IPS-20b (cell line): ENCODE results near the gene CROCC2.

Experiments
- H3K27ac ChIP-seq: one replicate; pipeline ENCODE4 v1.5.1; 2013; ENCODE audit warnings: low read length
- H3K27me3 ChIP-seq: 2 replicates; pipeline ENCODE4 v1.6.1; 2013; ENCODE audit warnings: mild to moderate bottlenecking, low read length, inconsistent platforms; ENCODE audit not compliant: insufficient read depth
- H3K36me3 ChIP-seq: 2 replicates; pipeline ENCODE4 v1.6.1; 2013; ENCODE audit warnings: low read depth, mild to moderate bottlenecking, inconsistent platforms, low read length, moderate library complexity; ENCODE audit not compliant: insufficient read depth
- H3K4me1 ChIP-seq: 2 replicates; pipeline ENCODE4 v1.6.1; 2013; ENCODE audit warnings: mild to moderate bottlenecking, control low read depth, inconsistent platforms, low read length, moderate library complexity; ENCODE audit not compliant: insufficient read depth
- H3K4me3 ChIP-seq: 2 replicates; pipeline ENCODE4 v1.5.1; 2013; ENCODE audit warnings: mild to moderate bottlenecking, low read length, inconsistent platforms
- H3K9ac ChIP-seq: 2 replicates; pipeline ENCODE4 v1.6.1; 2013; ENCODE audit warnings: low read depth, mild to moderate bottlenecking, inconsistent platforms, low read length, moderate library complexity
- H3K9me3 ChIP-seq: 2 replicates; pipeline ENCODE4 v1.6.1; 2013; ENCODE audit warnings: mild to moderate bottlenecking, low read depth, low read length, inconsistent platforms; ENCODE audit not compliant: insufficient read depth

The CROCC2 gene

GRCh38 chr2:240889601-240890560, 16.3 kb upstream of the CROCC2 start:
- Histone ChIP-seq H3K27ac (no peak overlapping the region), H3K4me1 (peaks cover 6% of the 10 kb centered on the region; the same call in 1 of the 2 replicates), H3K9ac (no peak overlapping the region), H3K4me3 (no peak overlapping the region), H3K27me3 (no peaks in the 10 kb centered on the region), H3K9me3 (no peaks in the 10 kb centered on the region), H3K36me3 (no peaks in the 10 kb centered on the region)

DNA sequence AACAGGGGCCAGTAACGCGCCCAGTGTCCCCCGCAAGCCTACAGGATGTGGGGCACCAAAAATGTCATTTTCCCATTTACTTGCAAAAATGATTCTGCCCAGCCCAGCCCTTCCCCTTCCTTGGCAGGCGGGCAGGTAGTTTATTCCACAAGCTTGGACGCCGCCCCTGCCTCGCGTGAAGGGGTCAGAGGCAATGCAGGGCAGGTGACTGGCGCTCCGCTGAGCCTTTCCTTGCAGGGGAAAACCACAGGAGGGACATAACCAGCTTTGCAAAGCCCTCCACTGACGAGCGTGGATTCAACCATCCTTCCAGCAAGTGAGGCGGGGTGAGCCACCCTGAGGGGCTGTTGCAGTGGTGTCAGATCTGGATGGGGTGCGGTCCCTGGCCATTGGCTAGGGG, 15.4 kb upstream of the CROCC2 start:
- no peak overlapping the region for H3K4me3 ChIP-seq
- H3K36me3 ChIP-seq, result no peaks in the 10 kb centered on the region
- no peak overlapping the region for H3K9ac ChIP-seq
- H3K4me1 ChIP-seq, result peaks cover 6% of the 10 kb centered on the region; the same call in 1 of the 2 replicates
- H3K27ac ChIP-seq, result no peak overlapping the region
- no peaks in the 10 kb centered on the region for H3K27me3 ChIP-seq
- no peaks in the 10 kb centered on the region for H3K9me3 ChIP-seq

DNA sequence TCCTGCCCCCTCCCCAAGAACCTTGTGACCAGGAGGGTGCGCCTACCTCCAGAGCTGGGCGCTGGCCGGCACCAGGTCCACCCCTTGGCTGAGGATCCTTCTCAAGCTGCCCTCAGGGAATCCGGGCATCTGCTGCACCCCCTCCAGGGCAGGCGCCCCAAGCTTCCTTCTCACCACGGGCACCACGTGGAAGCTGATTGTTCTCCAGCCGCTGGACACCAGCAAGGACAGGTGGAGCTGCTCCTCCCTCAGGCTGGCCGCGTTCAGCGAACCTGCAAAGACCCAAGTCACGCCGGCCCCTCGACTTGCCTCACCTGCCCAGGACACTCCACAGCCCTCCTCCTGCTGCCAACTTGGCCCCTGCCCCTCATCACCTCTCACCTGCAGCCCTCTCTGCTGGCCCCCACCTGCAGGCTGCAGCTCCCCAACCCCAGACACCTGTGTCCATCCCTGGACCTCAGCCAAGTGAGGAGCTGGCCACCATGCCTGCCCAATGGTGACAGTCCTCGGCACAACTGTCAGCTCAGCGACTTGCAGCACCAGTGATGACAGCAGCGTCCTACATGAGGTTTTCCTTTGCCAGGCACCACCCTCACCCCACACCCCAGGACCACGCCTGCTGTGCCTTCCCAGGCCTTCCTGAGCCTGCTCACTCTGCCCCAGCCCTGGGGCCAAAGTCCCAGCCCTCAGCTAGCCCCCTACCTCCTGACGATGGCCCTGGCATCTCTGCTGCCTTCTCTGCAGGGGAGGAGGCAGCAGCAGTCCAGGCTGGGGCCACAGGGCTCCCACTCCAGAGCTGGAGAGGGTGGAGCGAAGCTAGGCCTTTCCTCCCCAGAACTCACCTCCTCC, 14.4 kb upstream of the CROCC2 start:
- Histone ChIP-seq H3K4me3 (no peak overlapping the region), H3K27ac (no peak overlapping the region), H3K9ac (no peak overlapping the region), H3K4me1 (peaks cover 6% of the 10 kb centered on the region; the same call in 1 of the 2 replicates), H3K36me3 (no peaks in the 10 kb centered on the region), H3K9me3 (no peaks in the 10 kb centered on the region), H3K27me3 (no peaks in the 10 kb centered on the region)

GRCh38 chr2:240892356-240892755, 13.8 kb upstream of the CROCC2 start:
- H3K27me3 ChIP-seq, result no peaks in the 10 kb centered on the region
- no peak overlapping the region for H3K4me3 ChIP-seq
- H3K4me1 ChIP-seq, result peaks cover 6% of the 10 kb centered on the region; the same call in 1 of the 2 replicates
- no peak overlapping the region for H3K9ac ChIP-seq
- no peaks in the 10 kb centered on the region for H3K36me3 ChIP-seq
- no peak overlapping the region for H3K27ac ChIP-seq
- no peaks in the 10 kb centered on the region for H3K9me3 ChIP-seq

GRCh38 chr2:240892925-240893324, 13.2 kb upstream of the CROCC2 start:
- Histone ChIP-seq H3K9me3 (no peaks in the 10 kb centered on the region), H3K36me3 (no peaks in the 10 kb centered on the region), H3K9ac (no peak overlapping the region), H3K27me3 (no peaks in the 10 kb centered on the region), H3K4me3 (no peak overlapping the region), H3K4me1 (peaks cover 6% of the 10 kb centered on the region; the same call in 1 of the 2 replicates), H3K27ac (no peak overlapping the region)

DNA sequence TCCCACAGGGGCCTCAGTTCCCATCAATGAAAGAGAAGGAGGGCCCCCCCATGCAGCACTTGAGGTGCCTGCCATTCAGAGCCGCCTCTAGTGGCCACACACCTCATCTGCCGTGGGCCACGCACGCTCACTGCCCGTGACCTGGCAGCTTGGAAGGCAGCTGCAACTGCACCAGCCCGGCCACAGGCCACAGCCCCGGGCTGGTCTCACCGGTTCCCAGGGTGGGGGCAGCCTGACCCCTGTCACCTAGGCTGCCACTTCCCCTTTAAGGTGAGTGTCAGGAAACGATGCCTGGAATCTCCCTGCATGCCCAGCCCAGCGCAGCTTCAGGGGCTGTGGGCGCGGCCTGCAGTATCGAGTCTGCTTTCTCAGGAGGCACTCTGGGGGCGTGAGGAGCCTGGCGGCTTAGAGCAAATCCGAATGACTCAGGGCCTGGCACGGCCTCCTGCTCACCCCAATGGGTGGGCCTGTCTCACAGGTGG, 12.7 kb upstream of the CROCC2 start:
- Histone ChIP-seq H3K4me3 (no peak overlapping the region; the same call in 1 of the 2 replicates), H3K9me3 (no peaks in the 10 kb centered on the region), H3K27me3 (no peaks in the 10 kb centered on the region), H3K27ac (no peak overlapping the region), H3K9ac (no peak overlapping the region), H3K4me1 (peaks cover 6% of the 10 kb centered on the region; the same call in 1 of the 2 replicates), H3K36me3 (no peaks in the 10 kb centered on the region)

DNA sequence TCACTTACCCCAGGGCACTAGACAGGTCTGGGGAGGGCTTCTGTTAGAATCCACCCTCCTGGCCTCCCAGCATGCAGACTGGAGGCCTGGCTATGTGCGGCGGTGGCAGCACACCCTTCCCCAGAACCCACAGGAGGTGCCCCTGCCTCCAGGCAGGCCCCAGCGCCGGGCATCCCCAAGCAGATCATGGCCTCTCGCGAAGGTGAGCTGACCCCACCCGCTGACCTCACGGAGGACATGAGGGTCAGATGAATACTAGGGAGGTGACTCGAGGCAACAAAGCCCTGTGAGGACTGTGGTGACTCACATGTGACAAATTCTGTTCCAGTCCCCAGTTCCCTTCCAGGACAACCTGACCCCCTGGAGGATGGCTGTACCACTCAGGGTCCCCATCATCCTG, 12.1 kb upstream of the CROCC2 start:
- H3K4me1 ChIP-seq, result peaks cover 6% of the 10 kb centered on the region; the same call in 1 of the 2 replicates
- no peak overlapping the region for H3K9ac ChIP-seq
- no peaks in the 10 kb centered on the region for H3K9me3 ChIP-seq
- no peak overlapping the region; the same call in 1 of the 2 replicates for H3K4me3 ChIP-seq
- H3K36me3 ChIP-seq, result no peaks in the 10 kb centered on the region
- H3K27me3 ChIP-seq, result no peaks in the 10 kb centered on the region
- no peak overlapping the region for H3K27ac ChIP-seq

DNA sequence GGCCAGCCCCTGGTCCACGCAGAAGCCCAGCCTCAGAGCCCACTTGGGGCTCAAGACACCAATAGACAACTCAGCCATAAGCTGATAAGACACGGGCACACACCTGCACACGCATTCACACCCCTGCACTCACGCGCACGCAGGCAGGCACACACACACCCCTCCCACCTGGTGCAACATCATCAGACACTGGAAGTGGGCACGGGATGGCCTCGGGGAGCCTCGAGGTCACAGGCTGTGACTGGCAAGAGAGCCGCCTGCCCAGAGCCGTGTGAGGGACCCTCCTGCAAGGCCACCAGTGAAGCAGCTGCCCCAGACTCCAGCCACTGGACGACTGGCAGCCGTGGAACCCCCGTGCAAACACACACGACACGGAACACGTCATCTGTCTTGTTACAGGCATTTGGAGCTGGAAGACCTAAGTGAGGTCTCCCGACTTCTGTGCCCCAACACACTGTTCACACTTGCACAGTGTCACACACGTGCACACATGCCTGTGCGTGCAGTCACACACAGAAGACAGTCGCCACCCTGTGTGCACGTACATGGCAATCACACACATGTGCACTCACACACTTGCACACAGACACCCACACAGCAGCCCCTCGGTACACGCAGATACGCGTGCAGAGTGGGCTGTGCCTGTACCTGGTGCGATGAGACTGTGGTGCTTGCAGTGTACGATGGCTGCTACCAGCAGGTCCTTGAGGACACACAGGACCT, 11.1 kb upstream of the CROCC2 start:
- Histone ChIP-seq H3K27me3 (no peaks in the 10 kb centered on the region), H3K9ac (no peak overlapping the region), H3K4me3 (no peak overlapping the region), H3K36me3 (no peaks in the 10 kb centered on the region), H3K4me1 (peaks cover 6% of the 10 kb centered on the region; the same call in 1 of the 2 replicates), H3K9me3 (no peaks in the 10 kb centered on the region), H3K27ac (no peak overlapping the region)

- Histone ChIP-seq H3K27ac (no peak within 1 kb of the TSS), H3K4me1 (peaks cover 6% of the 10 kb centered on the region; the same call in 1 of the 2 replicates), H3K9ac (no peak within 1 kb of the TSS), H3K36me3 (no peaks in the 10 kb centered on the region), H3K4me3 (no peak within 1 kb of the TSS), H3K27me3 (no peaks in the 10 kb centered on the region), H3K9me3 (no peaks in the 10 kb centered on the region)
Measured at GRCh38 chr2:240895656-240896388, 10.3 kb upstream of the CROCC2 start, which contains the start of gene MAB21L4. Gene MAB21L4 (minus strand): TSS chr2:240896156. CDS start chr2:240895997, 159 bp downstream.

- Histone ChIP-seq H3K9ac (no peak overlapping the region), H3K4me3 (no peak overlapping the region), H3K27me3 (no peaks in the 10 kb centered on the region), H3K27ac (no peak overlapping the region), H3K9me3 (no peaks in the 10 kb centered on the region), H3K4me1 (peaks cover 6% of the 10 kb centered on the region; the same call in 1 of the 2 replicates), H3K36me3 (no peaks in the 10 kb centered on the region)
Measured at GRCh38 chr2:240896394-240896793, 9.7 kb upstream of the CROCC2 start.
